Stimulated activated CD8-positive, alpha-beta memory T cell treated with anti-CD3 and anti-CD28 coated beads, Interleukin-7, amount 100 ng/mL, for 4 hours (primary cell): ENCODE measurements around the gene SECISBP2L.
"Not testable (repeated sequence)": the region's sequence is repeated elsewhere in the genome, so short reads cannot be mapped to it uniquely, and the experiment has no call there.

Experiments
- DNase-seq, 2 donors: peaks; one replicate each; pipeline ENCODE4 v3.0.0-alpha.2; 2020; ENCODE audit warnings: low read depth in 2 of 2

The SECISBP2L gene, protein sequence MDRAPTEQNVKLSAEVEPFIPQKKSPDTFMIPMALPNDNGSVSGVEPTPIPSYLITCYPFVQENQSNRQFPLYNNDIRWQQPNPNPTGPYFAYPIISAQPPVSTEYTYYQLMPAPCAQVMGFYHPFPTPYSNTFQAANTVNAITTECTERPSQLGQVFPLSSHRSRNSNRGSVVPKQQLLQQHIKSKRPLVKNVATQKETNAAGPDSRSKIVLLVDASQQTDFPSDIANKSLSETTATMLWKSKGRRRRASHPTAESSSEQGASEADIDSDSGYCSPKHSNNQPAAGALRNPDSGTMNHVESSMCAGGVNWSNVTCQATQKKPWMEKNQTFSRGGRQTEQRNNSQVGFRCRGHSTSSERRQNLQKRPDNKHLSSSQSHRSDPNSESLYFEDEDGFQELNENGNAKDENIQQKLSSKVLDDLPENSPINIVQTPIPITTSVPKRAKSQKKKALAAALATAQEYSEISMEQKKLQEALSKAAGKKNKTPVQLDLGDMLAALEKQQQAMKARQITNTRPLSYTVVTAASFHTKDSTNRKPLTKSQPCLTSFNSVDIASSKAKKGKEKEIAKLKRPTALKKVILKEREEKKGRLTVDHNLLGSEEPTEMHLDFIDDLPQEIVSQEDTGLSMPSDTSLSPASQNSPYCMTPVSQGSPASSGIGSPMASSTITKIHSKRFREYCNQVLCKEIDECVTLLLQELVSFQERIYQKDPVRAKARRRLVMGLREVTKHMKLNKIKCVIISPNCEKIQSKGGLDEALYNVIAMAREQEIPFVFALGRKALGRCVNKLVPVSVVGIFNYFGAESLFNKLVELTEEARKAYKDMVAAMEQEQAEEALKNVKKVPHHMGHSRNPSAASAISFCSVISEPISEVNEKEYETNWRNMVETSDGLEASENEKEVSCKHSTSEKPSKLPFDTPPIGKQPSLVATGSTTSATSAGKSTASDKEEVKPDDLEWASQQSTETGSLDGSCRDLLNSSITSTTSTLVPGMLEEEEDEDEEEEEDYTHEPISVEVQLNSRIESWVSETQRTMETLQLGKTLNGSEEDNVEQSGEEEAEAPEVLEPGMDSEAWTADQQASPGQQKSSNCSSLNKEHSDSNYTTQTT

GRCh38 chr15:49046220-49047102 lies at the start of gene SECISBP2L:
Gene SECISBP2L (minus strand): TSS chr15:49046446. CDS start chr15:49046299, 147 bp downstream.
- peak; percentile 81 to 83 for DNase-seq

DNA sequence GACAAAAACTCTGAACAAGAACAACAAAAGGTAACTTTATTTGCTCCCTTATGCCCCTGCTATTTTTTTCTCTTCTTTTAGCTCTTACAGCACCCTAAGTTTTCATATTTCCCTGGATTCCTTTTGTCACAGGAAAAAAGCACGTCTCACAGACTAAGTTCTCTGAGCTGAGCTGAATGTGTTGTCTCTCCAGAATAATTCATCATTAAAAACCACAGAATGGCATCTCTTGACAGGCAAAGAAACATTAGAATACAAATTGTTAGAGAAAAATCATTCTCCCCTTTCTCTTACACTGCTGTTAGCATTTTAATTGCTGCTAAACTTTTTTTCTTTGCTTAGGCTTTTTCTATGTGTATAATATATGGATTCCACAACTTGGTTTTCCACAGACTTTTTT lies 48.7 kb upstream of the SECISBP2L start:
- DNase-seq = no peak

- no peak for DNase-seq
Measured at GRCh38 chr15:49093252-49094105, 47.2 kb upstream of the SECISBP2L start.

GRCh38 chr15:49088996-49089395 lies 42.8 kb upstream of the SECISBP2L start:
- DNase-seq = no peak

- DNase-seq = no peak
Measured at GRCh38 chr15:49085696-49086459, 39.6 kb upstream of the SECISBP2L start.

DNA sequence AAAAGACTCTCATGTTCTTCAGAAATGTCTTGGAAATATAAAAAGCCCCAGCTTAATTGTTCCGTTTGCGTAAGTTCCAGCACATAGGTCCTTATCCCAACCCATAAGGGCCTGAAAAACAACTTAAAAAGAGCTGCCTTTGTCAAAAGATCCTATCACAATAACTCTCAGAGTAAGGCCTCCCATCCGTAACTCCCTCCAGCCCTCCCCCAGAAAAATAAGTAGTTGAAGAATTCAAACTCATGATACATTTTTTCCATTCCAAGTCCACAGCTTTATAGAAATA lies 38.0 kb upstream of the SECISBP2L start:
- no peak for DNase-seq

DNA sequence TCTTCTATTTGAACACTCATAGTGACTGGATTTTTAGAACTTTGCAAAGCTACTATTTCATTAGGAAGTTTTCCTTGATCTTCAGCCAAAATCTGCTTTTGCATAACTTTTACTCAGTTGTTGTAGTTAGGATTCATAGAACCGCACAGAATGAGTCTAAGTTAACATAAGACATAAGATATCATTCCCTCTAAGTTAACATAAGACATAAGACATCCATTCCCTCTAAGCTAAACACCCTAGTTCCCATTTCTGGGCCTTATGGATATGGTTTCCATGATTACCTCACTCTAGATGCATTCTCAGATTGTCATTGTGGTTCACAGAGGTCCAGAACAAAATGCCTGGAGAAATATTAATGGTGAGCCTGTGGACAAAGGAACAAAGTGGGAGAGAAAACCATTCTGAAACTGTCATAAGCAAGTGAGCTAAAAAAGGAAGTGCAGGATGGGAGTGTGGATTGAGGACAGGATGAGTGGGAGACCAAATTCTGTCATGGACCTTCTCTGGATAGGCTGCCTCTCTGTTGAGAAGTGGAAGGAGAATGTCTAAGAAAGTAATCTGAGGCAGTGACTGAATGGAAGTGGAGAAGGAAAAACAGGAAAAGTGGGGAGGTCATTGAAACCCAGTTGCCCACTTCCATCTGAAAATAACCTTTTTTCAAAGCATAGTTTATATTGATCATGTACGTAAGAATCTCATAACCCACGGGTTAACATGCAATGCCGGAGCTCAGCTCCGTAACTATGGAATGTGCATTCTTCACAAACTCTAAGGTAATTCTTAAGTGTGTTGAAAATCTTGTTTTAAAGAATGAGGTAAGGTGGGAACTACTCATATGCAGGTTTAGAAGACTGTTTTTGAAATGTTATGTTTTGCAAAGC lies 37.4 kb upstream of the SECISBP2L start:
- no peak for DNase-seq

DNA sequence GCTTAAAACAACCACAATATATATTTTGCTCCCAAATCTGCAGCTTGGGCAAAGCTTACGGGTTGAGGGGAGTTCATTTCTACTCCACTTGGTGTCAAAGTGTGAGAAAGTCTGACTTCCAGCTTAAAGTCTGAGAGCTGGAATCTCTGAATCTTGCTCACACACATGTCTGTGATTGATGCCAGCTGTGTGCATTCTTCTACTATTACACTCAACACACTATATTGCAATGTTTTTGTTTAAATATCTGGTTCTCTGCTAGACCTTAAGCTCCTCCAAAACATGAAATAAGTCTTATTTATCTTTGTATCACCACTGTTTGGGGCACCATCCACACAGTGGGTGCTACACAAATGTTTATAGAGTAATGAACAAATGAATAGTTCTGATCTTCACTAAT lies 36.7 kb upstream of the SECISBP2L start:
- DNase-seq = no peak

DNA sequence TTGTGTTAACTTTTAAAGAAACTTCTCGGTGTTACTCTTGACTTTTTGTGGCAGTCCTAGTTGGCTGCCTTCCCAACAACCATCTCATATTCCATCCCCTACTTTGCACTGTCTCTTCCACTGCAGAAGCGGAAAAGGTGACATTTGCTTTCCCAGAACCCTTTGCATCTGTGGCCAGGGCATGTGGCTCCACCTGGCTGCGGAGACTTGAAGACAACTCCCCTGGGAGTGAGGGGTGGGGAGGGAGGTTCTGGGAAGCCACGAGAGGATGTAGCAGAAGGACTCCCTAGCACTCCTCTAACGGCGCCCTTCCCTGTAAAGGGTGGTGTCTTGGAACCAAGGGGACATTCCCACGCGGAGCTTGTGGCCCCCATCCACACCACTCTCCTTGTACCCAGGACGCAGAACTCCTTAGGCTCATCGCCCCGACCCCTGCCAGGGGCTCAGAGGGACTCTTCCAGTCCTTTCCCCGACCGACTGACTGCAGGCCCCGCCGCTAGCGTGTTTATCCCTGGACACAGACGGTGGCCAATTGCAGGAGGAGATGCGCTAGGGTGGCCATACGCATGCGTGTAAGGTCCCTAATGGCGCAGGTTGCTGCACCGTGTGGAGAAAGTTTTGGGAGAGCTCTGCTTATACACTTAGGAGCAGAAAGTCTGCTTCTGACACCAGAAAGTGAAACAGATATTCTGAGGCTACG lies 33.2 kb upstream of the SECISBP2L start:
- no peak for DNase-seq

DNA sequence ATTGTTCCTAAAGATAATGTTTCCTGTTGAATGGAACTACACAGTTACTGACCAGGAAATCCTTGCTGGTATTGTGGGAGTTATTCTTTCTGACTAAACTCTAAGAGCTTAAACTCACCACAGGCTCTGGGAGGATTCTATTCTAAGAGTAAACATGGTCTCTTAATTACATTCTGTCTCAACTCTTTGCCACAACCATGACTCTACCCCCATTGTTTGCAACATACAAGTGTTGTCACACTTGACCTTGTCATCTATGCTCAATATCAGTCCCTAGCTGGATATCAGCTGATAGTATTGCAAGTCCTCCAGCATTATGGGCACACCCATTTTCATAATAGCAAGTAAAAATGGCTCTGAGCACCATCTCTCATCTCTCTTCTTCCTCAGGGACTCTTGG lies 29.6 kb upstream of the SECISBP2L start:
- DNase-seq = no peak

DNA sequence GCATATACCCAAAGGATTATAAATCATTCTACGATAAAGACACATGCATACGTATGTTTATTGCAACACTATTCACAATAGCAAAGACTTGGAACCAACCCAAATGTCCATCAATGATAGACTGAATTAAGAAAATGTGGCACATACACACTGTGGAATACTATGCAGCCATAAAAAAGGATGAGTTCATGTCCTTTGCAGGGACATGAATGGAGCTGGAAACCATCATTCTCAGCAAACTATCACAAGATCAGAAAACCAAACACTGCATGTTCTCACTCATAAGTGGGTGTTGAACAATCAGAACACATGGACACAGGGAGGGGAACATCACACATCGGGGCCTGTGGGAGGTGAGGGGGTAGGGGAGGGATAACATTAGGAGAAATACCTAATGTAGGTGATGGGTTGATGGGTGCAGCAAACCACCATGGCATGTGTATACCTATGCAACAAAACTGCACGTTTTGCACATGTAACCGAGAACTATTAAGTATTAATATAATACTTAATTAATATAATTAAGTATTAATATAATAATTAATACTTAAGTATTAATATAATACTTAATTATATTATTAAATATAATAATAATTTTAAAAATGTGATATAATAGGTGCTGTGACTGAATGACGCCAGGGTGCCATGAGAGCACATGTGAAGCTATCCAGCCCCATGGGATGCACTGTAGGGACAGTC lies 28.5 kb upstream of the SECISBP2L start:
- DNase-seq = not testable (repeated sequence)

GRCh38 chr15:49066372-49066771 lies 20.1 kb upstream of the SECISBP2L start:
- DNase-seq = no peak

DNA sequence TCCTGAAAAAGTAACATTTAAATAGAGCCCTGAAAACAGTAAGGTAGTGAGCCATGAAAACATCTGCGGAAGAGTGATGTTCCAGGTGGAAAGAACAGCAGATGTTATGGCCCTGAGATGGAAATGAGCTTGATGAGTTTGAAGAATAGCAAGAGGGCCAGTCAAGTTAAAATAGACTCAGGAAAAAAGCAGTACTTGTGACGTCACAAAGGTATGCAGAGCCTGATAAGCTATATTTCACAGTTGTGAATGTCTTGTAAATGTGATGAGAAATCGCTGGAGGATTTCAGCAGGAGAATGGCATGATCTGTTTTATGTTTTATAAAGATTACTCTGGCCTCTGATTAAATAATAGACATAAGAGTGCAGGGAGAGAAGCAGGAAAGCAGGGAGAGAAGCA lies 18.6 kb upstream of the SECISBP2L start:
- no peak for DNase-seq

- no peak for DNase-seq
Measured at GRCh38 chr15:49064281-49064653, 18.0 kb upstream of the SECISBP2L start.

DNA sequence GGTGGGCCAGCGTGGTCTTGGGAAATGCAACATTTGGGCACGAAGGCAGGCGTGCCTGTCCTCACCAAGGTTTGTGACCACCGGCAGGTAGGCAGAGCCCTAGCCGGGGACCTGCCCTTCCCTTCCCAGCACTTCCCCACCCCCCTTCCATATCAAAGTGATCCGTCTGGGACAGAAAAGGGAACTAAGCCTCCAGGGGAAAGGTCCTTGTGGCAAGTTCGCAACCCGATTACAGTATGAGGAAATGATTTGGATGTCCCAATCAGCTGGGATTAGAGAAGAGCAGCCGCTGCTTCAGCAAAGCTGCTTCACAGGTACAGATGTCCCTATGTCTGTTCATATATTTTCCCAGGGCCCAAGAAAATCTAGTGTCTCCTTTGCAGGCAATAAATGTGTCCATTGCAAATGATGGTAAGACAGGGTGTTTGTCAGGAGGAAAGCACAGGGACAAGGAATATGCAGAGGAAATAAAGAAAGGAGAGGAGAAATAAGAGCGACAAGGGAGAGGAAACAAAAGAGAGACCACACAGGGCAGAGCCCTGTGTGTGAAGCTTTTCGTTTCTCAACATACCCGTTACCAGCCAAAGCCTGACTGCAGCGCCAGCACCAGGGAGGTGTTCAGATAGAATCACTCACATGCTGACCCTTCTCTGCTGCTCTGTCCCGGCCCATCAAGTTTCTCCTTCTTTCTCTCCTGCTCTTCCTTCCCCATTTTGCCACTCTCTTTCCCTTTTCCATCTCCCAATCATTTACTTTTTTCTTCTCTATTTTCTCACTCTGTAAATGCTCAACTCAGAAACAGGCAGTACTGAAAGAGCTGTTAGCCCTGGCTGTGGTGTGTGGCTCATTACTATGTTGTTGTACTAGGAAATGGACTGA lies 17.4 kb upstream of the SECISBP2L start:
- no peak for DNase-seq

DNA sequence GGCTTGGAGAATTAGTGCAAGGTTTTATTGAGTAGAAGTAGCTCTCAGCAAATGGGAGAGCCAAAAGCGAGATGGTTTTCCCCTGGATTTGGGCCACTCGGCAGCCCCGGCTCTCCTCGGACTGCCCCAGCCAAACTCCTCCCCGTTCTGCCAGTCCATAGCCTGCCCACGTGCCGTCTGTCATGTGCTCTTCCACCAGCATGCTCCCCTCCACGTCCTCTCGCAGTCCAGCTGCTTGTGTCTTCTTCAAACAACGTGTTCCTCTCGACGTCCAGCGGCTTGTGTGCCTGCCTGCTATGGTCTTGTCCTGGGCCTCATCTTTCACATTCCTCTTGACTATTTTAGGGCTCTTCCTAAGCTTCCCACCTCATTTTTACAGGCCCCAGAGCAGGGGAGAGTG lies 16.7 kb upstream of the SECISBP2L start:
- no peak for DNase-seq
